ENCODE results near the gene DDX39B. TPM values are rescaled to one million over a fixed set of nuclear protein-coding genes. Genes with fewer than 3 reads are reported as not detected.
A peak's percentile ranks its signal among the peaks of the same experiment; 100 is the strongest.
"Not testable (repeated sequence)": the region's sequence is repeated elsewhere in the genome, so short reads cannot be mapped to it uniquely, and the experiment has no call there.

DDX39B gene
- total RNA-seq, 1 donor from 2014 or later = 126 TPM

DNA sequence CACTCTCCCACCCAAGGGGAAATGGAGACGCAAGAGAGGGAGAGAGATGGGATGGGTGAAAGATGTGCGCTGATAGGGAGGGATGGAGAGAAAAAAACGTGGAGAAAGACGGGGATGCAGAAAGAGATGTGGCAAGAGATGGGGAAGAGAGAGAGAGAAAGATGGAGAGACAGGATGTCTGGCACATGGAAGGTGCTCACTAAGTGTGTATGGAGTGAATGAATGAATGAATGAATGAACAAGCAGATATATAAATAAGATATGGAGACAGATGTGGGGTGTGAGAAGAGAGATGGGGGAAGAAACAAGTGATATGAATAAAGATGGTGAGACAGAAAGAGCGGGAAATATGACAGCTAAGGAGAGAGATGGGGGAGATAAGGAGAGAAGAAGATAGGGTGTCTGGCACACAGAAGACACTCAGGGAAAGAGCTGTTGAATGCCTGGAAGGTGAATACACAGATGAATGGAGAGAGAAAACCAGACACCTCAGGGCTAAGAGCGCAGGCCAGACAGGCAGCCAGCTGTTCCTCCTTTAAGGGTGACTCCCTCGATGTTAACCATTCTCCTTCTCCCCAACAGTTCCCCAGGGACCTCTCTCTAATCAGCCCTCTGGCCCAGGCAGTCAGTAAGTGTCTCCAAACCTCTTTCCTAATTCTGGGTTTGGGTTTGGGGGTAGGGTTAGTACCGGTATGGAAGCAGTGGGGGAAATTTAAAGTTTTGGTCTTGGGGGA, 34.3 kb upstream of the DDX39B start:
- DNase-seq (ENCODE audit: low spot score) (no peak), ATAC-seq (no peak)

DNA sequence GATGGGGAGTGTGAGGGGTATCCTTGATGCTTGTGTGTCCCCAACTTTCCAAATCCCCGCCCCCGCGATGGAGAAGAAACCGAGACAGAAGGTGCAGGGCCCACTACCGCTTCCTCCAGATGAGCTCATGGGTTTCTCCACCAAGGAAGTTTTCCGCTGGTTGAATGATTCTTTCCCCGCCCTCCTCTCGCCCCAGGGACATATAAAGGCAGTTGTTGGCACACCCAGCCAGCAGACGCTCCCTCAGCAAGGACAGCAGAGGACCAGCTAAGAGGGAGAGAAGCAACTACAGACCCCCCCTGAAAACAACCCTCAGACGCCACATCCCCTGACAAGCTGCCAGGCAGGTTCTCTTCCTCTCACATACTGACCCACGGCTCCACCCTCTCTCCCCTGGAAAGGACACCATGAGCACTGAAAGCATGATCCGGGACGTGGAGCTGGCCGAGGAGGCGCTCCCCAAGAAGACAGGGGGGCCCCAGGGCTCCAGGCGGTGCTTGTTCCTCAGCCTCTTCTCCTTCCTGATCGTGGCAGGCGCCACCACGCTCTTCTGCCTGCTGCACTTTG, 33.6 kb upstream of the DDX39B start, which contains the start of gene TNF:
TSS of gene TNF (plus strand) at position 231 of the 567 bp plus-strand sequence. CDS start at position 408, 177 bp downstream.
- ATAC-seq = peak; percentile 41

DNA sequence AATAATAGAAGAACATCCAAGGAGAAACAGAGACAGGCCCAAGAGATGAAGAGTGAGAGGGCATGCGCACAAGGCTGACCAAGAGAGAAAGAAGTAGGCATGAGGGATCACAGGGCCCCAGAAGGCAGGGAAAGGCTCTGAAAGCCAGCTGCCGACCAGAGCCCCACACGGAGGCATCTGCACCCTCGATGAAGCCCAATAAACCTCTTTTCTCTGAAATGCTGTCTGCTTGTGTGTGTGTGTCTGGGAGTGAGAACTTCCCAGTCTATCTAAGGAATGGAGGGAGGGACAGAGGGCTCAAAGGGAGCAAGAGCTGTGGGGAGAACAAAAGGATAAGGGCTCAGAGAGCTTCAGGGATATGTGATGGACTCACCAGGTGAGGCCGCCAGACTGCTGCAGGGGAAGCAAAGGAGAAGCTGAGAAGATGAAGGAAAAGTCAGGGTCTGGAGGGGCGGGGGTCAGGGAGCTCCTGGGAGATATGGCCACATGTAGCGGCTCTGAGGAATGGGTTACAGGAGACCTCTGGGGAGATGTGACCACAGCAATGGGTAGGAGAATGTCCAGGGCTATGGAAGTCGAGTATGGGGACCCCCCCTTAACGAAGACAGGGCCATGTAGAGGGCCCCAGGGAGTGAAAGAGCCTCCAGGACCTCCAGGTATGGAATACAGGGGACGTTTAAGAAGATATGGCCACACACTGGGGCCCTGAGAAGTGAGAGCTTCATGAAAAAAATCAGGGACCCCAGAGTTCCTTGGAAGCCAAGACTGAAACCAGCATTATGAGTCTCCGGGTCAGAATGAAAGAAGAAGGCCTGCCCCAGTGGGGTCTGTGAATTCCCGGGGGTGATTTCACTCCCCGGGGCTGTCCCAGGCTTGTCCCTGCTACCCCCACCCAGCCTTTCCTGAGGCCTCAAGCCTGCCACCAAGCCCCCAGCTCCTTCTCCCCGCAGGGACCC, 32.6 kb upstream of the DDX39B start:
- no peak for ATAC-seq
- DNase-seq (ENCODE audit: low spot score) = no peak

More for the DNA sequence above, 33.6 kb upstream of the DDX39B start, which contains the start of gene TNF:
- no peak for DNase-seq (ENCODE audit: low spot score)

DNA sequence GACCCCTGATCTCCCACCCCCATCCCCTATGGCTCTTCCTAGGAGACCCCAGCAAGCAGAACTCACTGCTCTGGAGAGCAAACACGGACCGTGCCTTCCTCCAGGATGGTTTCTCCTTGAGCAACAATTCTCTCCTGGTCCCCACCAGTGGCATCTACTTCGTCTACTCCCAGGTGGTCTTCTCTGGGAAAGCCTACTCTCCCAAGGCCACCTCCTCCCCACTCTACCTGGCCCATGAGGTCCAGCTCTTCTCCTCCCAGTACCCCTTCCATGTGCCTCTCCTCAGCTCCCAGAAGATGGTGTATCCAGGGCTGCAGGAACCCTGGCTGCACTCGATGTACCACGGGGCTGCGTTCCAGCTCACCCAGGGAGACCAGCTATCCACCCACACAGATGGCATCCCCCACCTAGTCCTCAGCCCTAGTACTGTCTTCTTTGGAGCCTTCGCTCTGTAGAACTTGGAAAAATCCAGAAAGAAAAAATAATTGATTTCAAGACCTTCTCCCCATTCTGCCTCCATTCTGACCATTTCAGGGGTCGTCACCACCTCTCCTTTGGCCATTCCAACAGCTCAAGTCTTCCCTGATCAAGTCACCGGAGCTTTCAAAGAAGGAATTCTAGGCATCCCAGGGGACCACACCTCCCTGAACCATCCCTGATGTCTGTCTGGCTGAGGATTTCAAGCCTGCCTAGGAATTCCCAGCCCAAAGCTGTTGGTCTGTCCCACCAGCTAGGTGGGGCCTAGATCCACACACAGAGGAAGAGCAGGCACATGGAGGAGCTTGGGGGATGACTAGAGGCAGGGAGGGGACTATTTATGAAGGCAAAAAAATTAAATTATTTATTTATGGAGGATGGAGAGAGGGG, 31.7 kb upstream of the DDX39B start:
- DNase-seq (ENCODE audit: low spot score) (no peak), ATAC-seq (no peak)

DNA sequence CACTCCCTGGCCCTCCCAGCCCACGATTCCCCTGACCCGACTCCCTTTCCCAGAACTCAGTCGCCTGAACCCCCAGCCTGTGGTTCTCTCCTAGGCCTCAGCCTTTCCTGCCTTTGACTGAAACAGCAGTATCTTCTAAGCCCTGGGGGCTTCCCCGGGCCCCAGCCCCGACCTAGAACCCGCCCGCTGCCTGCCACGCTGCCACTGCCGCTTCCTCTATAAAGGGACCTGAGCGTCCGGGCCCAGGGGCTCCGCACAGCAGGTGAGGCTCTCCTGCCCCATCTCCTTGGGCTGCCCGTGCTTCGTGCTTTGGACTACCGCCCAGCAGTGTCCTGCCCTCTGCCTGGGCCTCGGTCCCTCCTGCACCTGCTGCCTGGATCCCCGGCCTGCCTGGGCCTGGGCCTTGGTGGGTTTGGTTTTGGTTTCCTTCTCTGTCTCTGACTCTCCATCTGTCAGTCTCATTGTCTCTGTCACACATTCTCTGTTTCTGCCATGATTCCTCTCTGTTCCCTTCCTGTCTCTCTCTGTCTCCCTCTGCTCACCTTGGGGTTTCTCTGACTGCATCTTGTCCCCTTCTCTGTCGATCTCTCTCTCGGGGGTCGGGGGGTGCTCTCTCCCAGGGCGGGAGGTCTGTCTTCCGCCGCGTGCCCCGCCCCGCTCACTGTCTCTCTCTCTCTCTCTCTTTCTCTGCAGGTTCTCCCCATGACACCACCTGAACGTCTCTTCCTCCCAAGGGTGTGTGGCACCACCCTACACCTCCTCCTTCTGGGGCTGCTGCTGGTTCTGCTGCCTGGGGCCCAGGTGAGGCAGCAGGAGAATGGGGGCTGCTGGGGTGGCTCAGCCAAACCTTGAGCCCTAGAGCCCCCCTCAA, 30.5 kb upstream of the DDX39B start, which contains the start of gene LTA:
TSS of gene LTA (plus strand) at position 249 of the 871 bp plus-strand sequence. CDS start at position 703, 454 bp downstream.
- no peak for DNase-seq (ENCODE audit: low spot score)
- no peak for ATAC-seq

DNA sequence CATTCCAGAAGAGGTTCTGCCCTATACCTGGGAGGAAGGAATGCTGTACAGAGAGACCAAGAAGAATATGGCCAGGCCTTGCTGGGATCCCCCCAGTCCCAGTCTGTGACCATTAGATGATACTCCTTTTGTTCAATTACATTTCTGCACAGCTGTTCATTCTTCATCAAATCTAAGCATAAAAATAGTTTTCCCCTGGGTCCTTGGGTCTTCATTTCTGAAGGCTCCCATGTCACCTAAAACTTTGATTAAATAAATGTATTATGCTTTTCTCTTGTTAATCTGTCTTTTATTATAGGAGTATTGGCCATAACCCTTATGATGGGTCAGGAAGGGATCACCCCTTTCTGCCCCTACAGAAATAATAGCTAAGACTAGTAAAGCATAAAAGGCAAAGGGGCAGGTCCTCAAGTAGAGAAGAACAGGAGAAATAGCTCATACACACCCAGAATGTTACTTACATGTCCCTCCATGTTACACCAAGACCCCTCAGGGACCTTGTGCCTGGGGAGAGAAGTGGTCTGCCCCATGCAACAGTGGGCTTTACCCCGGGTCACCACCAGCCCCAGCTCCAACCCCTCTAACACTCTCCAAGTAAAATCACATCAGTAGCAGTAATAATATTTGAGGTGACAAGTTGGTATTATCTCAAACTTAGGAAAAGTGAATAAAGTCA, 28.2 kb upstream of the DDX39B start:
- ATAC-seq = no peak
- DNase-seq (ENCODE audit: low spot score) = no peak

DNA sequence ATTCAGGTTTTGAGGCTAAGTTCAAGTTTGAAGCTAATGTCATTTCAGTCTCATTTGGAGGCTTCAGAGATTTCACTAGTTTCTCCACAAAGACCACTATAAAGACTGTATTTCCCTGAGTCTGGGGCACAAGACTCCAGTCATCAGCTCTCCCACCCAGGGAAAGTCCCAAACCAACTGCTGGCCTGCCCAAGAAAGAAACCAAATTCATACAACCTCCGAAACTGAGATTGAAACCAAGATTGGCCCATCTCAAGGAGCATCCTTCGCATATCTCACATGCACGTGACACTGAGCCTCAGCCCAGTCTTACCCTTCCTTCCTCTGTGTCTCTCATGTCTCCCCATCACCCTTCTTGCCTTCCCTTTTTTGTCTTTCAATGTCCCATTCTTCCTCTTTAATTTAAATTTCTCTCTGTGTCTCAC, 26.7 kb upstream of the DDX39B start:
- DNase-seq (ENCODE audit: low spot score) (no peak), ATAC-seq (peak; percentile 23)

DNA sequence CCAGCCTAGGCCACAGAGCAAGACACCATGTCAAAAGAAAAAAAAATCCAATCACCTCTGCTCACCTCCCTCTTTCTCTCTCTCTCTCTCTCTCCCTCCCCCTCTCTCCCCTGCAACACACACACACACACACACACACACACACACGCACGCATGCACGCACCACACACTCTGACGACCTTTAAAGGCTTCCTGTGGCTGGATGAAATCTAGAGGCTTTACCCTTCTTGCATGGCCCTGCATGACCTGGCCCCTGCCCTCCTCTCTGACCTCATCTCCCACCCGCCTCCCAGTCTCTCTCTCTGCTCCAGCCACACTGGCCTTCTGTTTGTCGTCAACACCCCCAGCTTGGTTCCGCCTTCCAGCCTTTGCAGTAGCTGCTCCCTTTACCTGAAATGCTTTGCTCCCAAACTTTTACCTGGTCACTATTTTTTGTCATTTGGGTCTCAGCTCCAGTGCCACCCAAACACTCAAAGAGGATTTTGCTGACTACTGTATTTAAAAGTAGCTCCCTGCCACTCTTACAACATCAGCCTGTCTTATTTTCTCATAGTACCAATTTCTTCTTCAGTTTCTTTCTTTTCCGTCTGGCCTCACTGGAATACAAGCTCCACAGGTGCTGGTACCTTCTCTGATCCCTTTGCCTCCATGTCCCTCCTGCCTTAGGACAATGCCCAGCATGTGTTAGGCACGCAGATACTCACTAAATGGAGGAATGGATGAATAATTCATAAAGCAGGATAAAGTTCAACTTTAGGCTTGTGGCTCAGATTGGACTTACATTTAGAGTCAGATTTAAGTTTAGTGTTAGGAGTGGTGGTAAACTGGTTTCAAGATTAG, 25.9 kb upstream of the DDX39B start:
- ATAC-seq (no peak), DNase-seq (ENCODE audit: low spot score) (no peak)

DNA sequence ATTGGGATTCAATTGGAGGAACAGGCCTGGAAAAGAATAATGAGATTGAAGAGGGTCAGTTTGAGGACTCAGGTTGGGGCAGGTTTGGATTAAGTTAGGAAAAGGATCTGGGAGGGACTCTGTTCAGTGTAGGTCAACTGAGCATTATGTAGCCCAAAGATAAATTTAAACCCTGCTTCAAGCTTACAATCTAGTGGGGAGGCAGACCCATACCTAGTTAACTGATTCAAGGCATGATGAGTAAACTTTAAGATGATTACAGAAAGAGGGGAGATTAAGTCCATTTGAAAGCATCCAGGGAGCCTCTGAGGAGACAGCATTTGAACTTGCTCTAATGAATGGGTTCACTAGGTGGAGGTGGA, 18.9 kb upstream of the DDX39B start:
- ATAC-seq (no peak), DNase-seq (ENCODE audit: low spot score) (no peak)

DNA sequence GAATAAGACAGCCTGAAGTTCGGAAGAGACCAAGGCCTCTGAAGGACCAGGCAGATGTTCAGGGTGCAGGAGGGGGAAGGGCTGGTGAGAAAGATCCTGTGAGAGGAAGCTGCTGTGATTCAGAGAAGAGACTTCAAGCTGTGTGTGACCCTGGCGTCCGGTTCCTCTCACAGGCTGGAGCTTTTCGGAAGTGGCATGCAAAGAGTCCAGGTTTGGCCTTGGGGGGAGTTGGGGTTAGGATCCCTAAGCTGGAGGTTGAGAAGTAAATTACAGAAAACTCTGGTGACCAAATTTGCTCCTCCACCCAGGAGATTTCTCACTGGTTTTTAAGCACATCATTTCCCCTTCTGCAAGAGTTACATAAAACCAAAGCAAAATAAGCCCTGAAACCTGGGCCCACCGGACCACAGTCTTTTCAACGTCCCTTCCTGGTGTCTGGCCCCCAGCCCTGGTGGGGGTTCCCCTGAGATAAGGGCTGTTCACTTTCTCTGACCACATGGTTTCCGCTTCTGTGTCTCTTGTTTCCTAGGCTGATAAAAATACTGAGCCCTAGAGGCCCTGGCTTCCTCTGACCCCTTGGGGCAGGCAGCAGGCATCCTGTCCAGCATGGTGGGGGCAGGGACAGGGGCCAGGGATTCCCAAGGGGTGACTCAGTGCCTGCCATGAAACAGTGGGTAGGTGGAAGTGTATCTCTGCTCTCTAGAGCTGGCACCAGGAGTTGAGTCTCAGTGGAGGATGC, 18.3 kb upstream of the DDX39B start:
- ATAC-seq = peak; percentile 69
- peak; percentile 58 for DNase-seq (ENCODE audit: low spot score)

DNA sequence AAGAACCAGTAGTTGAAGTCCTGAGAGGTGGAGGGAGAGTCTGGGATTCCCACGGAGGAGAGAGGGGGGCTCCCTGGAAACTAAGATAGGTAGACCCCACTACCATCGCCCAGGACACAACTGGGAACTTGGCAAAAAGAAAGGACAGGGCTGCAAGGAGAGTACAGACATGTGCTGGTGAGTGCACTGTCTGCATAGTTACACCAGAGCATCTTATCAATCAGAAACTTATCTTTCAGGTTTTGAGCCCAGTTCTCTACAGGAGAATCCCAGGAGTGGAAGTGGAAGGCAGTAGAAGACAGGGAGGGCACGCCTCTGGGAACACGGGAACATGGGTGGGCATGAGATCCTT, 17.8 kb upstream of the DDX39B start:
- no peak for ATAC-seq
- DNase-seq (ENCODE audit: low spot score) = no peak

DNA sequence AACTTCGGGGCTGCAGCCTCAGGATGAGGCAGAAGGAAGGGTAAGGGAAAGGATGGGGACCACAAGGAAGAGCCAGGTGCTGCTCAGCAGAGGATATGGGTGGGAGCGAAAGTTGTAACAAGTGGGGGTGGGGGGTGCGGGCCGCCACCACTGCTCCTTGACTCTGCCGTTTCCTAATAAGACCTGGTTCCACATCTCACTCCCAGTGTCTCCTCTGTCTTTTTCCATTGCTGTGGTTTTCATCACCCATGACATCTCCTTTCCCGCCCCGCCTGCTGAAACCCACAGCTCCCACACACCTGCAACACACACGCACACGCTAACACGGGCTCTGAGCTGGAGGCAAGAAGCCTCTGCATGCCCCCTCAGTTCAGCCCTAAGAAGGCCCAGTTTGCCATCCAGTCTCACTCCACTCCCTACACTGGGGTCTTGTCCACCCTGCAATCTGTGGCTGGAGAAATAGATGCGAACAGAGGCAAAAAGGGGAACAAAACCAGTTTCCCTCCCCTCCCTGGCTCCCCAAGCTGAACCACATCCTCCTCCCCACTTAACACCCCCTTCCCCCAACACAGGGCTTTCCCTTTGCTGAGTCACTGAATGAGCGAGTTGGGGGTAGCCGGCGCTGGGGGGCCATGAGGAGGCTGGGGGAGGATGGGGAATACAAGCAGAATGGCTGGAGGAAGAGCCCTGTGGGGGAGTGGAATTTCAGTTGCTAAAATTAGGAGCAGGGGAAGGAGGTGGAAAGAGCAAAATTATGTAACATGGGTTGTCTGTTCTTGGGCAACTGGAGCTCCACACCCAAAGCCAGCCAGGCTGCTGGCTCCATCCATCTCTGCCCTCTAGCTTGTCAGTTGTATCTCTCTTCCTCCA, 17.1 kb upstream of the DDX39B start:
- ATAC-seq (peak; percentile 24), DNase-seq (ENCODE audit: low spot score) (no peak)

DNA sequence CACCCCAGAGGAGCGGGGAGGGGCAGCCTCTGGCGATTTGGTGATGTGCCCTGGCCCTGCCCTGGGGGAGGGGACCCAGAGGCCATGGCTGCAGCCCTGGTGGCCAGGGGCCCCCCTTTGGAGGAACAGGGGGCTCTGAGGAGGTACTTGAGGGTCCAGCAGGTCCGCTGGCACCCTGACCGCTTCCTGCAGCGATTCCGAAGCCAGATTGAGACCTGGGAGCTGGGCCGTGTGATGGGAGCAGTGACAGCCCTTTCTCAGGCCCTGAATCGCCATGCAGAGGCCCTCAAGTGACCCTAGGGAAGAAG, 16.5 kb upstream of the DDX39B start:
- DNase-seq (ENCODE audit: low spot score) (no peak), ATAC-seq (no peak)

DNA sequence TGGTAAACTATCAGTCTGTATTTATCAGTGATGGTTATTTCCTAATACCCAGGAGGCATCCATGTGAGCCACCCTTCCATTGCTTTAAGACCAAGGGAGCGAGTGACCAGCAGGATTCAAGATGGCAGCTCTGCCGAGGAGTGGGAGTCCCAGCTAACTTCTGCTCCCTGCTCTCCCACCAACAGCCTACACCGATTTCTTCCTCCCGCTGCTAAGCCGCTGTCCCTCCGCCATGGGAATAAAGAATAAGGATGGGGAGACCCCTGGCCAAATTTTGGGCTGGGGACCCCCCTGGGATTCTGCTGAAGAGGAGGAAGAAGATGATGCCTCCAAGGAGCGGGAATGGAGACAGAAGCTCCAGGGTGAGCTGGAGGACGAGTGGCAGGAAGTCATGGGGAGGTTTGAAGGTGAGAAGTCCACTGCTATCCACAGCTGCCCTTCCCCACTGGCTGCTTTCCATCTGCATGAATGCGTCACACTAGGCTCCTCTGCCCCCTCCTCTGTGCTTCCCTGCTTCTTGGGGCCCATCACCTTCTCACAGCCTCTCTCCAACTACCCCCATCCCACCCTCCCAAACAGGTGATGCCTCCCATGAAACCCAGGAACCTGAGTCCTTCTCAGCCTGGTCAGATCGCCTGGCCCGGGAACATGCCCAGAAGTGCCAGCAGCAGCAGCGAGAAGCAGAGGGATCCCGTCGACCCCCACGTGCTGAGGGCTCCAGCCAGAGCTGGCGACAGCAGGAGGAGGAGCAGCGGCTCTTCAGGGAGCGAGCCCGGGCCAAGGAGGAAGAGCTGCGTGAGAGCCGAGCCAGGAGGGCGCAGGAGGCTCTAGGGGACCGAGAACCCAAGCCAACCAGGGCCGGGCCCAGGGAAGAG, 15.9 kb upstream of the DDX39B start:
- ATAC-seq (peak; percentile 14), DNase-seq (ENCODE audit: low spot score) (no peak)

DNA sequence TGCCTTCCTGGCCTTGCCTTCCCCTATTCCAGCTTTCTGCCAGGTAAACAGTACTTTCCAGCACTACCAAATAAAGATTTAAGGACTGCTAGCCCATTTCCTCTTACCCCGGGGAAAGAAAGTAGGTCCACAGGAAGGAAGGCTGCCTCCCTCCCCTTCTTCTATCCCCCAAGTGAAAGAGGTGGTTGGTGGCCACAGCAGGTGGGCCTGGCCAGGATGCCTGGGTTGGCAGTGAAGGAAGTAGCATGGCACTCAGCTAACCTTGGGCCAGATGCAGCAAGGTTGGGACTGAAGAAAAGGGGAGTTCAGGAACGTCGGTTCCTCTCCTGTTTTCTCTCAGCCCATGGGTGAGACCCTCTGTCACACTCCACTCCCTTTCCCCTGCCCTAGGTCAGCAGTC, 14.5 kb upstream of the DDX39B start:
- no peak for DNase-seq (ENCODE audit: low spot score)

DNA sequence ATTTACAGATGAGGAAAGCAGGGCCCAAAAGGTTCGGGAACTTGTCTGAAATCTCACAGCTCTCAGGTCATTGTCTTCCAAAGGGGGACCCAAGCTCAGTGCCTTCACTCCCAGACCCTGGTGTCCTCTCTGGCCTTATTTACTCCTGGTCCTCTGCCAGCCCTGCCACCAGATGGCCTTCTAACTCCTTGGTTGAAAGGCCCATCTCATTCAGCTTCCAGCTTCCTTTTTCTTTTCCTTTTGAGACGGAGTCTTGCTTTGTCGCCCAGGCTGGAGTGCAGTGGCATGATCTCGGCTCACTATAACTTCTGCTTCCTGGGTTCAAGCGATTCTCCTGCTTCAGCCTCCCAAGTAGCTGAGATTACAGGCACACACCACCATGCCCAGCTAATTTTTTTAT, 9.6 kb upstream of the DDX39B start:
- not testable (repeated sequence) for DNase-seq (ENCODE audit: low spot score); ATAC-seq

More for the DNA sequence above, 14.5 kb upstream of the DDX39B start:
- ATAC-seq = no peak

Data from left lobe of liver (tissue), 2 donors.